Kidney glomerular epithelial cell (primary cell): Measurements from ENCODE around the gene MBOAT1.
"Not testable (repeated sequence)": the region's sequence is repeated elsewhere in the genome, so short reads cannot be mapped to it uniquely, and the experiment has no call there.

Experiments
- DNase-seq: peaks from one replicate; lab custom pipeline; 2025; lab: John Stamatoyannopoulos, UW

The MBOAT1 gene

GRCh38 chr6:20170455-20171148 lies 41.7 kb downstream of the MBOAT1 start:
- DNase-seq, result no peak

DNA sequence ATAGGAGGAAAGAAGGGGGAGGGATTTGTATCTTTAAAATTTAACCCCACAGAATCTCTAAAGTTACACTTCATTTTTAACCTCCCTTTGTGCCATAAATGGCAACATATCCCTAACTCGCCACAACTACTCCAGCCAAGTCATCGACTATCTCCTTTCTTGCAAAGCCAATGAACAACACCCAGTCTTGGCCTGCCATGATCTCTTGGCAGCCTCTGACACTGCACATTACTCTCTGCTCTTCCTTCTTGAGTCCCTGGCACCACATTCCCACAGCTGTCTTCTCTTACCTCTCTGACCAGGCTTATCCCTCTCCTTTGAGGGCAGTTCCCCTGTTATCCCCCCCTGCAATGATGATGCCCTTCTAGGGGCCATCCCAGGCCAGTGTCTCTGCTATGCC lies 42.5 kb downstream of the MBOAT1 start:
- DNase-seq, result no peak

- DNase-seq, result no peak
Observed at GRCh38 chr6:20169119-20169557, 43.1 kb downstream of the MBOAT1 start.

DNA sequence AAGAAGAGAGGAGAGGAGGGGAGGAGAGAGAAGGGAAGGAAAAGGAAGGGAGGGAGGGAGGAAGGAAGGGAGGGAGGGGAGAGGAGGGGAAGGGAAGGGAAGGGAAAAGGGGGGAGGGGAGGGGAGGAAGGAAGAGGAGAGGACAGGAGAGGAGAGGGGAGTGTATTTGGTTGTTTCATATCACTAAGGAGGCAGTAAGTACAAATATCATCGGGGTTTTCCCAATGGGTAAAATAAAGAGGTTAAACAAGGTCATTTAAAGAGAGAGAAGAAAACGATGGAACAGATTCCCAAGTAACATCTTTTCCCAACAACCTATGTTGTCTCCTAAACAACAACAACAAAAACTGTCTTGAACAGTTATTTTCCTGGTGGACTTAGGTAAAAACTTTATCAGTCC lies 43.6 kb downstream of the MBOAT1 start:
- no peak for DNase-seq

DNA sequence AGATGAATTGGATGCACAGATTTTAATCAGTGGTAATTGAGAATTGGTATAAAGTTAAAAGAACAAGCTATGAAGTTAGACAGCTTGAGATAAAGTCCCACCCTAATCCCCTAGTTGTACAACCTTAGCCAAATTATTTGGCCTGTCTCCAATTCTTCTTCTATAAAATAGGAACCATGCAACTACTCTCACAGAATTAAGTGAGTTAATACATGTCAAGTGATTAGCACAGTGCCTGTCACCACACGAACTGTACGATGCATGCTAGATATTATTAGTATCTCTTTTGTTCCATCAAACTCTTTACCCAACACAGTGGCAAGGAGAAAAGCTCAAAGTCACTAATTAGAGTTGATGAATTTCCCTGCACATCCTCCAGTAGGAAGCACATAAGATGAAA lies 44.7 kb downstream of the MBOAT1 start:
- DNase-seq, result no peak

DNA sequence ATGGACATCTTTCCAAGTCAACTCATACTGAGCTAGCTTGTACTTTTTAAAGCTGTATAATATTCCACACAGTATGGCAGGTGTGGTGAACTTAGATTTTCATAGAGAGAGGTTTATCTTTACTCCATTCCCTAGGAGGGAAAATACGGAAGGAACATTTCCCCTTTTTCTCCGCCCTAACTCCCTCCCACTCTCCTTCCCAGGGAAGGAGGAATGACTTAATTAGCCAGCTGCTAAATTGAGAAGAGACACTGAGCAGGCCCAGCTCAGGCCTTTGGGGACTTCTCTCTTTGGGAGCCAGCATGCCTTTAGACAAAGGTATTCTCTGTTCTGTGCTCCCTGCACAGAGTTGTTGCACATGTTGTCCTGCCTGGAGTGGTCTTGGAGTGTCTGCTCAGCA lies 46.1 kb downstream of the MBOAT1 start:
- DNase-seq, result no peak

- no peak for DNase-seq
Observed at GRCh38 chr6:20162515-20162914, 49.8 kb downstream of the MBOAT1 start.

DNA sequence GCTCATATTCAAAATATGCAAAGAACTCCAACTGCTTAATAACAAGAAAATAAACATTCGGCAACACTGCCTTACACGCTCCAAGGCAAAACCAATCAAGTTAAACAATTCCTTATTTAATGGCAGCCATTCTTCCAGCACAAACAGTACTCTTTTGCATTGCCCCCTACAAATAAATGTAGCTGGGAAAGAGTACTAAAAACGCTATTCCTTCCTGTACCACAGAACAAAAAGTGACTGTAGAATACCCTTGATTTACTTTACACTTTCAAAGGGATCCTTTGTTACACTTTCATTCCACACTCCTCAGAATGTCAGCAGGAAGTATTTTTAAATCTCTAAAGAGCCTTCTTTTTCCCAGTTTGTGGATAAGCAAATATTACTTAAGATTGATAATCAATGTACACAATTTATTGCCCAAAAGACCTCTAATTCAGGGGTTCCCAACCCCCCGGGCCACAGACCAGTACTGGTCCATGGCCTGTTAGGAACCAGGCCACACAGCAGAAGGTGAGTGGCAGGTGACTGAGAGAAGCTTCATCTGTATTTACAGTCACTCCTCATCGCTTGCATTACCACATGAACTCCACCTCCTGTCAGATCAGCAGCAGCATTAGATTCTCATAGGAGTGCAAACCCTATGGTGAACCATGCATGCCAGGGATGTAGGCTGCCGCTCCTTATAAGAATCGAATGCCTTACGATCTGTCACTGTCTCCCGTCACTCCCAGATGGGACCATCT lies 51.6 kb downstream of the MBOAT1 start:
- no peak for DNase-seq

DNA sequence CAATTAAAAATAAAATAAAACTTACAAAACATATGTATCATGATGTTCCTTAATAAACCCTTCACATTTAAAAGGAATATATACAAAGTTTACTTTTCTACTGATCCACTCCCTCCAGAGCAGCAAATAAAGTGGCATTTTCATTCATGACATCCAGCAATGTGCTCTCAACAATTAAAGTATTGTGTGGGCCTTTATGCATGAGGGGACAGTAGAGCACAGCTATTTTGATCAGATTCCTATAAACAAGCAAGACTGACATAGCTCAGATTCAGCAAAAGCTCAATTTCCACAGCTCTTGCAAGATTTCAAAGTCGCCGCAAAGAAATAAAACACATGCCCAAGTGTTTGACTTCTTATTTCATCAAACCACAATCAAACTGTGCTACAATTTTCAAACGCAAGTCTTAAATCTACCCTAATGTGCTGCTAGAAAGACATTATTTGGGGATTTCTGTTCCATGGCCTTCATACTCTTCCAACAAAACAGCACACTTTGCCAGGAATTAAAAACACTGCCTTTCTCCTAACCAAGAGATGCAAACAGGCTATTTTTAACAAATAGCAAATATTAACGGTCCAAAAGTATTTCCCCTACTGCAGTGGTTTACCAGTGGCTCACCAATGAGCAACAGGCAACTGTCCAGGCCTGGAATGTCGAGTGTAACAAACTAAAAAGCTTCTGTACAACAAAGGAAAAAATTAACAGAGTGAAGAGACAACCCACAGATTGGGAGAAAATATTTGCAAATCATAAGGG lies 52.3 kb downstream of the MBOAT1 start:
- DNase-seq, result no peak

DNA sequence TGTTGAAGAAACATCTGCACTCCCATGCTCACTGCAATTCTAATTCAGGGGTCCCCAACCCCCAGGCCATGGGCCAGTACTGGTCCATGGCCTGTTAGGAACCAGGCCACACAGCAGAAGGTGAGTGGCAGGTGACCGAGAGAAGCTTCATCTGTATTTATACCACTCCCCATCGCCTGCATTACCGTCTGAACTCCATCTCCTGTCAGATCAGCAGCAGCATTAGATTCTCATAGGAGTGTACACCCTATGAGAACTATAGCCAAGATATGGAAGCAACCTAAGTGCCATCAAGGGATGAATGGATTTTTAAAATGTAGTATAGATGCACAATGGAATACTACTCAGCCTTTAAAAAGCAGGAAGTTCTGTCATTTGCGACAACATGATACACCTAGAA lies 53.2 kb downstream of the MBOAT1 start:
- DNase-seq, result no peak

GRCh38 chr6:20158676-20159075 lies 53.6 kb downstream of the MBOAT1 start:
- DNase-seq, result no peak

DNA sequence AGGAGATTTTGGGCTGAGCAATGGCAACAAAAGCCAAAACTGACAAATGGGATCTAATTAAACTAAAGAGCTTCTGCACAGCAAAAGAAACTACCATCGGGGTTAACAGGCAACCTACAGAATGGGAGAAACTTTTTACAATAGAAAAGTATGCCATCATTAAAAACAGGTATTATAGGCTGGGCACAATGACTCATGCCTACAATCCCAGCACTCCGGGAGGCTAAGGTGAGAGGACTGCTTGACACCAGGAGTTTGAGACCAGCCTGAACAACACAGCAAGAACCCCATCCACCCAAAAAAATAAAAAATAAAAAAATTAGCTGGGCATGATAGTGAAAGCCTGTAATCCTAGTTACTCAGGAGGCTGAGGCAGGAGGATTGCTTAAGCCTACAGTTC lies 55.4 kb downstream of the MBOAT1 start:
- DNase-seq, result no peak

DNA sequence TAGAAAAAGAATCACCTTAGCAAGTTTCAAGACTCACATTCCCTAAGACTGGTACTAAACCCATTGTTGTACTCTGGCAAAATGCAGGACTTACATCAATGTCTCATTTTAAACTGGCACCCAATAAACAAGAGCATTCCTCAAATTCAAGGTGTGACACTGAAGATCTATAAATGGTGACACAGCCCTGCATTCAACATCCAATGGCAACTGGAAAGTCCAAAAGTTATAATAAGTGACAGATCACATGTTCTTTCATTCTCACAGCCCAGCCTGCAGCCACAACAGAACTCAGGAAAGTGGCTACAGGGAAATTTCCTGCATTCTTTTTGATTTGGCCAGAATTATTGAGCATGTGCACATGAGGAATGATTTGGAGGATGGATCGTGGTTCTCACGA lies 57.5 kb downstream of the MBOAT1 start:
- no peak for DNase-seq

DNA sequence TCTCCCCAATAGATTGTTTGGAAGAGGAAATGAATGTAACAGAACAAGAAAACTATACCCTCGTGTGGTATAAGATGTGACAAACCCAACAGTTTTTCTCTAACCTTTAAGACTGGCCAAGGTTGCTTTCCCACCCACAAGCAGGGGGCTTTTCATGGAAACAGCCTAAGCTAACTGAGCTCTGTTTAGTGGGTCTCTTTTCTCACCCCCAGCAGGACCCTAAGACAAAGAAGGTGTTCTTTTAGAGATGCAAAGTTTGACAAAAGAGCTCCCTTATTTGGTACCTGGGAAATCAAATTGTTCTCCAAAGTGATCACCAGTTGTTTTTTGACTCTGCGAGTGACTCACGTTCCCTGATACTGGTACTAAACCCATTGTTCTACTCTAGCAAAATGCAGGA lies 59.1 kb downstream of the MBOAT1 start:
- no peak for DNase-seq

GRCh38 chr6:20148433-20148832 lies 63.8 kb downstream of the MBOAT1 start:
- no peak for DNase-seq

- DNase-seq, result no peak
Observed at GRCh38 chr6:20147469-20147868, 64.8 kb downstream of the MBOAT1 start.

DNA sequence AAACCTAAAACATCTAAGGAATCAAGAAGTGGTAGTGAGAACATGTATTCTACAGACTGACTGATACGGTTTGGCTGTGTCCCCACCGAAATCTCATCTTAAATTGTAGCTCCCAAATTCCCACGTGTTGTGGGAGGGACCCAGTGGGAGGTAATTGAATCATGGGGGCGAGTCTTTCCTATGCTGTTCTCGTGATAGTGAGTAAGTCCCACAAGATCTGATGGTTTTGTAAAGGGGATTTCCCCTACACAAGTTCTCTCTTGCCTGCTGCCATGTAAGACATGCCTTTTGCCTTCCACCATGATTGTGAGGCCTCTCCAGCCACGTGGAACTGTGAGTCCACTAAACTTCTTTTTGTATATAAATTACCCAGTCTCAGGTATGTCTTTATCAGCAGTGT lies 65.4 kb downstream of the MBOAT1 start:
- DNase-seq, result not testable (repeated sequence)

- DNase-seq, result no peak
Observed at GRCh38 chr6:20146291-20146690, 66.0 kb downstream of the MBOAT1 start.

GRCh38 chr6:20142866-20143265 lies 69.4 kb downstream of the MBOAT1 start:
- DNase-seq, result no peak

DNA sequence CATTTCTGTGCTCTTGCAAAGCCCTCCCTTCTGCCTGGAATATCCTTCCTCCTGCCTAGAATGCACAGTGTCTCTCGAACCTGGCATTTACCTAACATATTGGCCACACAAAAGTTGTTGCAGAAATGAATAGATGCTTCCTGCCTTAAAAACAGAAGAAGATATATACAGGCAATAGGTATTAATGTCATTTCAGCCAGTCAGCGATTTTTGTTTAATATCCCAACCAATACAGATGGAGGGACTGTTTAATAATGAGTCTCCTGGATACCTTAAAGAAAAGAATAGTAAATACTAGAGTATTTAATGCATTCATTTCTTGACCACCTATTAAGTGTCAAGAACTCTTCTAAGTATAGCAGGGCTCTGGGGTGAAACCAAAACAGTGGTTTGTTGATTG lies 70.3 kb downstream of the MBOAT1 start:
- DNase-seq, result no peak

DNA sequence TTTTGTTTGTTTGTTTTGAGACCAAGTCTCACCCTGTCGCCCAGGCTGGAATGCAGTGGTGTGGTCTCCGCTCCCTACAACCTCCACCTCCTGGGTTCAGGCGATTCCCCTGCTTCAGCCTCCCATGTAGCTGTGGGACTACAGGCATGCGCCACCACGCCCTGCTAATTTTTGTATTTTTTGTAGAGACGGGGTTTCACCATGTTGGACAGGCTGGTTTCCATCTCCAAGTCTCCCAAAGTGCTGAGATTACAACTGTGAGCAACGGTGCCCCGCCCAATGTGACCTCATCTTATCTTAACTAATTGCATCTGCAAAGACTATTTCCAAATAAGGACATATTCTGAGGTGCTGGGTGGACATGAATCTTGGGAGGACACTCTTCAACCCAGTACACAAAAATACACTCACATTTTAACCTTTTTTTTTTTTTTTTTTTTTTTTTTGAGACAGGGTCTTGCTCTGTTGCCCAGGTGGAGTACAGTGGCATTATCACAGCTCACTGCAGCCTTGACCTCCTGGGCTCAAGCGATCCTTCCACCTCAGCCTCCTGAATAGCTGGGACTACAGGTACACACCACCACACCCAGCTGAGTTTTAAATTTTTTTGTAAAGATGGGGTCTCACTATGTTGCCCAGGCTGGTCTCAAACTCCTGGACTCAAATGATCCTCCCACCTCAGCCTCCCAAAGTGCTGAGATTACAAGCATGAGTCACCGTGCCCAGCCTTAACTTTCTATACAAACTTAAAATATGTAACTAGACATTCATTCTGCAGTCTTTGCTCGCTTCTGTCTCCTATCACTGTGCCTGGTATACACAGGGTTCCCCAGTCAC lies 72.9 kb downstream of the MBOAT1 start:
- not testable (repeated sequence) for DNase-seq

GRCh38 chr6:20137837-20138236 lies 74.4 kb downstream of the MBOAT1 start:
- DNase-seq, result no peak
